ENCODE measurements around the gene VPS45.
A peak's percentile ranks its signal among the peaks of the same experiment; 100 is the strongest.

VPS45 gene

GRCh38 chr1:150068109-150068435, 496 bp downstream of the VPS45 start:
- peak overlapping the region; percentile 45 to 70 (median 62) for H3K4me3 ChIP-seq
- H3K27ac ChIP-seq, result peak overlapping the region in 19 of 21 experiments; percentile 75 to 93 (median 90)

- H3K4me3 ChIP-seq, result no peak overlapping the region
- no peak overlapping the region for H3K27ac ChIP-seq
These were observed 2.3 kb downstream of the VPS45 start for GRCh38 chr1:150069923-150070322.

- H3K27ac ChIP-seq, result no peak overlapping the region
- H3K4me3 ChIP-seq, result no peak overlapping the region
These were observed 5.4 kb downstream of the VPS45 start for GRCh38 chr1:150072959-150073358.

- Histone ChIP-seq H3K27ac (no peak overlapping the region), H3K4me3 (no peak overlapping the region)
These were observed 5.9 kb downstream of the VPS45 start for GRCh38 chr1:150073516-150073915.

- no peak overlapping the region for H3K27ac ChIP-seq
- H3K4me3 ChIP-seq, result no peak overlapping the region
These were observed 8.5 kb downstream of the VPS45 start for GRCh38 chr1:150076066-150076465.

- no peak overlapping the region for H3K4me3 ChIP-seq
- no peak overlapping the region for H3K27ac ChIP-seq
These were observed 9.4 kb downstream of the VPS45 start for GRCh38 chr1:150076985-150077384.

GRCh38 chr1:150080784-150081183, 13.2 kb downstream of the VPS45 start:
- Histone ChIP-seq H3K27ac (no peak overlapping the region), H3K4me3 (no peak overlapping the region)

- Histone ChIP-seq H3K27ac (no peak overlapping the region), H3K4me3 (no peak overlapping the region)
These were observed 14.9 kb downstream of the VPS45 start for GRCh38 chr1:150082494-150082893.

- Histone ChIP-seq H3K4me3 (no peak overlapping the region), H3K27ac (no peak overlapping the region)
These were observed 16.3 kb downstream of the VPS45 start for GRCh38 chr1:150083907-150084306.

GRCh38 chr1:150085406-150085805, 17.8 kb downstream of the VPS45 start:
- no peak overlapping the region for H3K4me3 ChIP-seq
- H3K27ac ChIP-seq, result no peak overlapping the region

- H3K27ac ChIP-seq, result no peak overlapping the region
These were observed 19.8 kb downstream of the VPS45 start for GRCh38 chr1:150087415-150087814.

GRCh38 chr1:150089846-150090520, 22.4 kb downstream of the VPS45 start:
- H3K4me3 ChIP-seq, result no peak overlapping the region
- H3K27ac ChIP-seq, result peak overlapping the region in 2 of 21 experiments; percentile 16 to 51

More at GRCh38 chr1:150087415-150087814, 19.8 kb downstream of the VPS45 start:
- H3K4me3 ChIP-seq, result no peak overlapping the region

- peak overlapping the region in 1 of 21 experiments; percentile 51 for H3K27ac ChIP-seq
- no peak overlapping the region for H3K4me3 ChIP-seq
These were observed 24.7 kb downstream of the VPS45 start for GRCh38 chr1:150092180-150092791.

- H3K4me3 ChIP-seq, result no peak overlapping the region
- H3K27ac ChIP-seq, result no peak overlapping the region
These were observed 26.2 kb downstream of the VPS45 start for GRCh38 chr1:150093805-150094204.

GRCh38 chr1:150094734-150095265, 27.2 kb downstream of the VPS45 start:
- no peak overlapping the region for H3K27ac ChIP-seq
- no peak overlapping the region for H3K4me3 ChIP-seq

GRCh38 chr1:150102986-150103385, 35.4 kb downstream of the VPS45 start:
- Histone ChIP-seq H3K4me3 (no peak overlapping the region), H3K27ac (no peak overlapping the region)

GRCh38 chr1:150106341-150106740, 38.8 kb downstream of the VPS45 start:
- no peak overlapping the region for H3K4me3 ChIP-seq
- H3K27ac ChIP-seq, result peak overlapping the region in 5 of 21 experiments; percentile 2 to 75 (median 60)

GRCh38 chr1:150109586-150109985, 42.0 kb downstream of the VPS45 start:
- no peak overlapping the region for H3K4me3 ChIP-seq
- H3K27ac ChIP-seq, result peak overlapping the region in 11 of 21 experiments; percentile 24 to 79 (median 53)

- no peak overlapping the region for H3K4me3 ChIP-seq
- peak overlapping the region in 13 of 21 experiments; percentile 24 to 79 (median 49) for H3K27ac ChIP-seq
These were observed 42.5 kb downstream of the VPS45 start for GRCh38 chr1:150110116-150110515.

GRCh38 chr1:150111670-150112069, 44.1 kb downstream of the VPS45 start:
- Histone ChIP-seq H3K4me3 (no peak overlapping the region), H3K27ac (peak overlapping the region in 7 of 21 experiments; percentile 10 to 77 (median 53))

- H3K4me3 ChIP-seq, result no peak overlapping the region
- no peak overlapping the region for H3K27ac ChIP-seq
These were observed 47.5 kb downstream of the VPS45 start for GRCh38 chr1:150115121-150115520.

Measured in skin epidermis (tissue), 12 donors.